DND-41 (cell line): ENCODE measurements around the gene EIF5A.

Source experiments
- EZH2 ChIP-seq: IDR thresholded peaks from 3 replicates; pipeline ENCODE4 v1.6.1; 2012; ENCODE audit warnings: borderline replicate concordance, low read depth, mild to moderate bottlenecking, moderate library complexity, low read length, inconsistent platforms; ENCODE audit not compliant: severe bottlenecking
- TF ChIP-seq, protein P1 (sequence below): IDR thresholded peaks from 2 replicates; pipeline ENCODE4 v1.5.1; 2012; ENCODE audit warnings: borderline replicate concordance, low read length, moderate library complexity, mild to moderate bottlenecking; ENCODE audit not compliant: poor library complexity, severe bottlenecking; ENCODE audit errors: extremely low read depth

GRCh38 chr17:7355053-7355452 is 47.6 kb downstream of the EIF5A start, which contains the start of gene TMEM95:
- TF ChIP-seq, protein P1, sequence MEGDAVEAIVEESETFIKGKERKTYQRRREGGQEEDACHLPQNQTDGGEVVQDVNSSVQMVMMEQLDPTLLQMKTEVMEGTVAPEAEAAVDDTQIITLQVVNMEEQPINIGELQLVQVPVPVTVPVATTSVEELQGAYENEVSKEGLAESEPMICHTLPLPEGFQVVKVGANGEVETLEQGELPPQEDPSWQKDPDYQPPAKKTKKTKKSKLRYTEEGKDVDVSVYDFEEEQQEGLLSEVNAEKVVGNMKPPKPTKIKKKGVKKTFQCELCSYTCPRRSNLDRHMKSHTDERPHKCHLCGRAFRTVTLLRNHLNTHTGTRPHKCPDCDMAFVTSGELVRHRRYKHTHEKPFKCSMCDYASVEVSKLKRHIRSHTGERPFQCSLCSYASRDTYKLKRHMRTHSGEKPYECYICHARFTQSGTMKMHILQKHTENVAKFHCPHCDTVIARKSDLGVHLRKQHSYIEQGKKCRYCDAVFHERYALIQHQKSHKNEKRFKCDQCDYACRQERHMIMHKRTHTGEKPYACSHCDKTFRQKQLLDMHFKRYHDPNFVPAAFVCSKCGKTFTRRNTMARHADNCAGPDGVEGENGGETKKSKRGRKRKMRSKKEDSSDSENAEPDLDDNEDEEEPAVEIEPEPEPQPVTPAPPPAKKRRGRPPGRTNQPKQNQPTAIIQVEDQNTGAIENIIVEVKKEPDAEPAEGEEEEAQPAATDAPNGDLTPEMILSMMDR = no peak
- TF ChIP-seq EZH2 = no peak
